Esophagus muscularis mucosa (tissue), 4 donors: ENCODE results near the gene TMEM131. TPM values are rescaled to one million over a fixed set of nuclear protein-coding genes. Genes with fewer than 3 reads are reported as not detected.

Experiments used
- DNase-seq: peaks from one replicate; pipeline ENCODE4 v3.0.0-alpha.2; 2017; ENCODE audit errors: extremely low spot score
- H3K27ac ChIP-seq, 4 donors: fragments of 200-600 bp; sonication (generic); replicated peaks in 1 of 4; 1 replicate in 3 of 4; 2 replicates in 1 of 4; pipeline ENCODE4 v1.5.1; 2016 to 2019; ENCODE audit warnings: mild to moderate bottlenecking in 1 of 4
- H3K27me3 ChIP-seq, 4 donors: fragments of 200-600 bp; sonication (generic); one replicate each; pipeline versions ENCODE4 v1.5.1 to v1.6.0; 2016 to 2019
- H3K36me3 ChIP-seq, 4 donors: fragments of 200-600 bp; sonication (generic); one replicate each; pipeline ENCODE4 v1.5.1; 2016 to 2019
- H3K4me1 ChIP-seq, 4 donors: fragments of 200-600 bp; sonication (generic); one replicate each; pipeline ENCODE4 v1.5.1; 2016 to 2019
- H3K4me3 ChIP-seq, 4 donors: fragments of 200-600 bp; sonication (generic); 1 replicate in 2 of 4; 2 replicates in 2 of 4; pipeline ENCODE4 v1.5.1; 2016 to 2019; ENCODE audit warnings: mild to moderate bottlenecking in 4 of 4, moderate library complexity in 1 of 4
- H3K9me3 ChIP-seq, 4 donors: fragments of 200-600 bp; sonication (generic); 1 replicate in 3 of 4; 2 replicates in 1 of 4; pipeline ENCODE4 v1.5.1; 2016 to 2019
- CTCF ChIP-seq, 3 experiments: fragments of 200-600 bp in 2 of 3; fragments of 450-650 bp in 1 of 3; sonication (generic) in 2 of 3; IDR thresholded peaks; one replicate each; pipeline ENCODE4 v1.5.1; 2017 to 2019; ENCODE audit warnings: antibody characterized with exemption in 3 of 3, mild to moderate bottlenecking in 2 of 3, moderate library complexity in 1 of 3
- EP300 ChIP-seq: sonication (generic); formaldehyde crosslinking; IDR thresholded peaks from one replicate; pipeline ENCODE4 v1.6.1; 2017; ENCODE audit warnings: antibody characterized with exemption
- POLR2A ChIP-seq: fragments of 450-650 bp; IDR thresholded peaks from one replicate; pipeline ENCODE4 v1.6.1; 2017; ENCODE audit warnings: antibody characterized with exemption, moderate library complexity, mild to moderate bottlenecking, low read depth
- POLR2AphosphoS5 ChIP-seq, 2 donors: sonication (generic); formaldehyde crosslinking; IDR thresholded peaks; one replicate each; pipeline ENCODE4 v1.6.1; 2017; ENCODE audit warnings: antibody characterized with exemption in 2 of 2
- WGBS: methylation state at CpG from one replicate; pipeline ENCODE4 v1.1.5; 2018; 5-methylcytosine and 5-hydroxymethylcytosine counted together
- intact Hi-C: fragments of 100-400 bp; cut with DNase I; formaldehyde crosslinking; loops from one replicate; pipeline ENCODE4 v1.15.1; 2023
- total RNA-seq, 4 donors: library from RNA; depleted of rRNA; stranded (reverse); fragments of >200 nt; gene quantifications; one replicate each; pipeline versions ENCODE4 v1.1.0 to v1.2.1, GENCODE V29; 2016

TMEM131 gene
- total RNA-seq, 4 donors from 2014 or later, result 23.9 to 34.1 (median 26.5) TPM

GRCh38 chr2:97765933-97766332, 229.8 kb downstream of the TMEM131 start:
- peaks cover 15 to 69% (median 55%) of the 10 kb centered on the region in 4 donors for H3K36me3 ChIP-seq
- no peak overlapping the region for H3K27ac ChIP-seq
- H3K4me1 ChIP-seq, result peaks cover 6 to 15% (median 9%) of the 10 kb centered on the region in 4 donors
- no peak overlapping the region for H3K4me3 ChIP-seq
- no peaks in the 10 kb centered on the region for H3K27me3 ChIP-seq
- H3K9me3 ChIP-seq, result no peaks in the 10 kb centered on the region
- no peak for DNase-seq
- WGBS, result 96% methylated on average over 4 of the region's 4 CpGs
- intact Hi-C loops, result no loop called here
- TF ChIP-seq POLR2A, result no peak
- TF ChIP-seq EP300, result no peak
- no peak for TF ChIP-seq POLR2AphosphoS5 (IDR thresholded peaks at IDR 0.05)
- TF ChIP-seq CTCF (IDR thresholded peaks at IDR 0.05), result no peak

- Histone ChIP-seq H3K4me3 (no peak overlapping the region), H3K9me3 (no peaks in the 10 kb centered on the region), H3K4me1 (peaks cover 6 to 20% (median 9%) of the 10 kb centered on the region in 4 donors), H3K27ac (no peak overlapping the region), H3K27me3 (no peaks in the 10 kb centered on the region), H3K36me3 (peaks cover 27 to 73% (median 67%) of the 10 kb centered on the region in 4 donors)
- DNase-seq, result no peak
- 94% methylated on average over 8 of the region's 11 CpGs for WGBS
- intact Hi-C loops, result no loop called here
- no peak for TF ChIP-seq POLR2A
- TF ChIP-seq POLR2AphosphoS5 (IDR thresholded peaks at IDR 0.05), result no peak
- no peak for TF ChIP-seq EP300
- TF ChIP-seq CTCF (IDR thresholded peaks at IDR 0.05), result no peak
These were observed 231.0 kb downstream of the TMEM131 start for GRCh38 chr2:97764559-97765263.

- intact Hi-C loops, result no loop called here
- no peak for DNase-seq
- Histone ChIP-seq H3K4me1 (peaks cover 2 to 17% (median 9%) of the 10 kb centered on the region in 4 donors), H3K36me3 (peaks cover 34 to 87% (median 81%) of the 10 kb centered on the region in 4 donors), H3K9me3 (no peaks in the 10 kb centered on the region), H3K27me3 (no peaks in the 10 kb centered on the region), H3K4me3 (no peak overlapping the region), H3K27ac (no peak overlapping the region)
- WGBS, result 90% methylated on average over 20 of the region's 20 CpGs
- TF ChIP-seq POLR2AphosphoS5 (IDR thresholded peaks at IDR 0.05) (no peak), CTCF (IDR thresholded peaks at IDR 0.05) (no peak), EP300 (no peak), POLR2A (no peak)
These were observed 232.4 kb downstream of the TMEM131 start for GRCh38 chr2:97763176-97763845.

- intact Hi-C loops, result no loop called here
- TF ChIP-seq EP300, result no peak
- TF ChIP-seq POLR2AphosphoS5 (IDR thresholded peaks at IDR 0.05), result no peak
- TF ChIP-seq CTCF (IDR thresholded peaks at IDR 0.05), result no peak
- TF ChIP-seq POLR2A, result no peak
- no peaks in the 10 kb centered on the region for H3K27me3 ChIP-seq
- no peak for DNase-seq
- peaks cover 48 to 98% (median 95%) of the 10 kb centered on the region in 4 donors for H3K36me3 ChIP-seq
- no peaks in the 10 kb centered on the region for H3K9me3 ChIP-seq
- 85% methylated on average over 15 of the region's 23 CpGs for WGBS
- H3K4me3 ChIP-seq, result no peak overlapping the region
- H3K27ac ChIP-seq, result no peak overlapping the region
- peaks cover 3 to 16% (median 10%) of the 10 kb centered on the region in 4 donors for H3K4me1 ChIP-seq
These were observed 234.6 kb downstream of the TMEM131 start for GRCh38 chr2:97761192-97761591.
